Immature natural killer cell (primary cell): ENCODE results near the gene PIP4K2A. TPM values are rescaled to one million over a fixed set of nuclear protein-coding genes. Genes with fewer than 3 reads are reported as not detected.
"Not testable (repeated sequence)": the region's sequence is repeated elsewhere in the genome, so short reads cannot be mapped to it uniquely, and the experiment has no call there.

Experiments used
- DNase-seq, 3 donors: peaks; one replicate each; pipeline ENCODE4 v3.0.0; 2022; ENCODE audit warnings: mixed read lengths in 1 of 3
- H3K27ac Mint-ChIP-seq, 6 donors: one replicate each; pipeline ENCODE4 v1.8.0; 2020; ENCODE audit warnings: mixed read lengths in 6 of 6, mild to moderate bottlenecking in 5 of 6, inconsistent platforms in 4 of 6, moderate library complexity in 3 of 6
- H3K27me3 Mint-ChIP-seq, 3 donors: one replicate each; pipeline ENCODE4 v1.8.0; 2020 to 2021; ENCODE audit warnings: low read depth in 3 of 3, mild to moderate bottlenecking in 3 of 3, mixed read lengths in 3 of 3, moderate library complexity in 3 of 3, inconsistent platforms in 1 of 3
- H3K36me3 Mint-ChIP-seq, 3 donors: one replicate each; pipeline ENCODE4 v1.8.0; 2020; ENCODE audit warnings: mixed read lengths in 3 of 3, inconsistent platforms in 2 of 3, mild to moderate bottlenecking in 2 of 3
- H3K4me1 Mint-ChIP-seq, 2 donors: one replicate each; pipeline ENCODE4 v1.8.0; 2020; ENCODE audit warnings: inconsistent platforms in 2 of 2, mild to moderate bottlenecking in 2 of 2, mixed read lengths in 2 of 2, moderate library complexity in 1 of 2
- H3K4me3 Mint-ChIP-seq, 5 donors: one replicate each; pipeline ENCODE4 v1.8.0; 2020; ENCODE audit warnings: mild to moderate bottlenecking in 5 of 5, mixed read lengths in 5 of 5, inconsistent platforms in 3 of 5, moderate library complexity in 3 of 5
- H3K9me3 Mint-ChIP-seq, 6 donors: one replicate each; pipeline ENCODE4 v1.8.0; 2020; ENCODE audit warnings: mild to moderate bottlenecking in 6 of 6, mixed read lengths in 6 of 6, inconsistent platforms in 4 of 6, moderate library complexity in 3 of 6
- polyA plus RNA-seq, 3 donors: library from polyadenylated mRNA; unstranded; fragments of 300-500 nt; fragmentation: Illumina TruSeq; gene quantifications; one replicate each; pipeline ENCODE4 v1.2.3, GENCODE V29; 2021

Gene PIP4K2A
- polyA plus RNA-seq, 3 donors from 2014 or later: 62.9 to 138 (median 80.3) TPM

GRCh38 chr10:22531008-22531407, 183.4 kb downstream of the PIP4K2A start:
- H3K36me3 Mint-ChIP-seq: peaks cover 16 to 23% (median 23%) of the 10 kb centered on the region in 3 donors
- no peak overlapping the region for H3K4me3 Mint-ChIP-seq
- peak overlapping the region in 3 of 6 donors; percentile 39 to 50 (median 50) for H3K27ac Mint-ChIP-seq
- H3K9me3 Mint-ChIP-seq: peaks cover 9 to 24% (median 14%) of the 10 kb centered on the region in 6 donors
- DNase-seq: no peak
- H3K27me3 Mint-ChIP-seq: peaks cover 6 to 32% (median 8%) of the 10 kb centered on the region in 3 donors
- peaks cover 0 to 40% of the 10 kb centered on the region in 2 donors for H3K4me1 Mint-ChIP-seq

DNA sequence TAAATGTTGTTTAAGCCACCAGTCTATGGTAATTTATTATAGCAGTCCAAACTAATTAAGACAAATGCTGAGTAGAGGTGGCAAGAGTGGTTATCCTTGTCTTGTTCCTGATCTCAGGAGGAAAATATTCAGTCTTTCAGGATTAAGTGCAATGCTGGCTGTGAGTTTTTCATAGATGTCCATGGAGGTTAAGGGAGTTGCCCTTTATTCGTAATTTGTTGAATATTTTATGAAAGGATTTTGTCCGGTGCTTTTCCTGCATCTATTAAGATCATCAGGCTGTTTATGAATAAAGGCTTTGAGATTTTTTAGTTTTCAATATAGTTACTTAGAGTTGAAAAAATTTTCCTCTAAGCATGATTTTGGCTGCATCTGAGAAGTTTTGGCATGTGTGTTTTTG, 186.9 kb downstream of the PIP4K2A start:
- DNase-seq: no peak
- Mint-ChIP-seq H3K9me3 (peaks cover 35 to 58% (median 40%) of the 10 kb centered on the region in 6 donors), H3K36me3 (peaks cover 9 to 24% (median 20%) of the 10 kb centered on the region in 3 donors), H3K27ac (no peak overlapping the region), H3K27me3 (peaks cover 4 to 31% (median 9%) of the 10 kb centered on the region in 3 donors), H3K4me1 (peaks cover 0 to 14% of the 10 kb centered on the region in 2 donors), H3K4me3 (no peak overlapping the region)

DNA sequence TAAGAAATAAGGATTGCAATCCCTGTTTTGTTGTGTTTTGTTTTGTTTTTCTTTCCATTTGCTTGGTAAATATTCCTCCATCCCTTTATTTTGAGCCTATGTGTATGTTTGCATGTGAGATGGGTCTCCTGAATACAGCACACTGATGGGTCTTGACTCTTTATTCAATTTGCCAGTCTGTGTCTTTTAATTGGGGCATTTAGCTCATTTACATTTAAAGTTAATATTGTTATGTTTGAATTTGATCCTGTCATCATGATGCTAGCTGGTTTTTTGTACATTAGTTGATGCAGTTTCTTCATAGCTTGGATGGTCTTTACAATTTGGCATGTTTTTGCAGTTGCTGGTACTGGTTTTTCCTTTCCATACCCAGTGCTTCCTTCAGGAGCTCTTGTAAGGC, 190.0 kb downstream of the PIP4K2A start:
- Mint-ChIP-seq H3K27me3 (peaks cover 1 to 25% (median 10%) of the 10 kb centered on the region in 3 donors), H3K9me3 (peaks cover 45 to 73% (median 56%) of the 10 kb centered on the region in 6 donors), H3K36me3 (peaks cover 14 to 27% (median 15%) of the 10 kb centered on the region in 3 donors)
- H3K27ac Mint-ChIP-seq, H3K4me1 Mint-ChIP-seq, H3K4me3 Mint-ChIP-seq, DNase-seq: not testable (repeated sequence)

DNA sequence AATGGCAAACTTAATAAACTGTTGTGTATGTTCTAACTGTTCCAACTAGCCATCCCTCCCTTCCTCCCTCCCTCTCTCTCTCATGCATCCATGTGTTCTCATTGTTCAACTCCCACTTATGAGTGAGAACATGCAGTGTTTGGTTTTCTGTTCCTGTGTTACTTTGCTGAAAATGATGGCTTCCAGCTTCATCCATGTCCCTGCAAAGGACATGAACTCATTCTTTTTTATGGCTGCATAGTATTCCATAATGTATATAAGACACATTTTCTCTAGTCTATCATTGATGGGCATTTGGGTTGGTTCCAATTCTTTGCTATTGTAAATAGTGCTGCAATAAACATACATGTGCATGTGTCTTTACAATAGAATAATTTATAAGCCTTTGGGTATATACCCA, 193.7 kb downstream of the PIP4K2A start:
- not testable (repeated sequence) for H3K27ac Mint-ChIP-seq, DNase-seq, H3K4me3 Mint-ChIP-seq, H3K4me1 Mint-ChIP-seq
- H3K27me3 Mint-ChIP-seq: peaks cover 6 to 21% (median 8%) of the 10 kb centered on the region in 3 donors
- peaks cover 36 to 51% (median 43%) of the 10 kb centered on the region in 6 donors for H3K9me3 Mint-ChIP-seq
- H3K36me3 Mint-ChIP-seq: peaks cover 15 to 24% (median 16%) of the 10 kb centered on the region in 3 donors

GRCh38 chr10:22518167-22518724, 196.1 kb downstream of the PIP4K2A start:
- H3K4me1 Mint-ChIP-seq: peaks cover 0 to 4% of the 10 kb centered on the region in 2 donors
- no peak overlapping the region for H3K4me3 Mint-ChIP-seq
- H3K27me3 Mint-ChIP-seq: peaks cover 6 to 19% (median 6%) of the 10 kb centered on the region in 3 donors
- H3K36me3 Mint-ChIP-seq: peaks cover 10 to 18% (median 14%) of the 10 kb centered on the region in 3 donors
- H3K27ac Mint-ChIP-seq: no peak overlapping the region
- peaks cover 16 to 27% (median 23%) of the 10 kb centered on the region in 6 donors for H3K9me3 Mint-ChIP-seq
- DNase-seq: no peak

DNA sequence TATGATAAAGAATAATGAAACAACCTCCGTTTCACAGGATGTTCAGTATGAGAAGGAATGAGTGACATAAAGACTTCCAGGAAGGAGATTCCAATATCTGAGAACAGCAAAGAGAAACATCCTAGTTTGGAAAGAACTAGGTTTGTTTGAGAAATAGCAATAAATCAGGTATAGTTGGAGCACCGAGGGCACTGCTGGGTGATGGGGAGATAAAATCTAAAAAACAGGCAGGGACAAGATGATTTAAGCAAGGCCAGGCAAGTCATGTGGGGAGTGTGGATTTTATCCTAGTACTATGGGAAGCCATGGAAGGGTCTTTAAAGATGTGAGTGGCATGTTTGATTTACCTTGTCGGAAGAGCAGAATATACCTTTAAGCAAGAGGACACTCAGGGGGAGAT, 199.4 kb downstream of the PIP4K2A start:
- H3K36me3 Mint-ChIP-seq: peaks cover 8 to 25% (median 10%) of the 10 kb centered on the region in 3 donors
- H3K4me1 Mint-ChIP-seq: peaks cover 0 to 4% of the 10 kb centered on the region in 2 donors
- H3K27me3 Mint-ChIP-seq: peaks cover 6 to 12% (median 6%) of the 10 kb centered on the region in 3 donors
- DNase-seq: no peak
- H3K4me3 Mint-ChIP-seq: no peak overlapping the region
- peaks cover 0 to 8% (median under 1%) of the 10 kb centered on the region in 6 donors for H3K9me3 Mint-ChIP-seq
- peak overlapping the region in 1 of 6 donors; percentile 14 for H3K27ac Mint-ChIP-seq

GRCh38 chr10:22514414-22514758, 200.0 kb downstream of the PIP4K2A start:
- H3K36me3 Mint-ChIP-seq: peaks cover 8 to 25% (median 10%) of the 10 kb centered on the region in 3 donors

GRCh38 chr10:22513483-22514413, 200.6 kb downstream of the PIP4K2A start:
- H3K4me1 Mint-ChIP-seq, H3K27ac Mint-ChIP-seq, DNase-seq, H3K9me3 Mint-ChIP-seq, H3K4me3 Mint-ChIP-seq: not testable (repeated sequence)
- H3K27me3 Mint-ChIP-seq: peaks cover 6 to 12% (median 8%) of the 10 kb centered on the region in 3 donors
- peaks cover 8 to 27% (median 10%) of the 10 kb centered on the region in 3 donors for H3K36me3 Mint-ChIP-seq

More at GRCh38 chr10:22514414-22514758, 200.0 kb downstream of the PIP4K2A start:
- H3K4me1 Mint-ChIP-seq, H3K4me3 Mint-ChIP-seq, DNase-seq, H3K9me3 Mint-ChIP-seq: not testable (repeated sequence)
- peak overlapping the region in 1 of 6 donors; percentile 14 for H3K27ac Mint-ChIP-seq
- H3K27me3 Mint-ChIP-seq: peaks cover 6 to 12% (median 8%) of the 10 kb centered on the region in 3 donors

DNA sequence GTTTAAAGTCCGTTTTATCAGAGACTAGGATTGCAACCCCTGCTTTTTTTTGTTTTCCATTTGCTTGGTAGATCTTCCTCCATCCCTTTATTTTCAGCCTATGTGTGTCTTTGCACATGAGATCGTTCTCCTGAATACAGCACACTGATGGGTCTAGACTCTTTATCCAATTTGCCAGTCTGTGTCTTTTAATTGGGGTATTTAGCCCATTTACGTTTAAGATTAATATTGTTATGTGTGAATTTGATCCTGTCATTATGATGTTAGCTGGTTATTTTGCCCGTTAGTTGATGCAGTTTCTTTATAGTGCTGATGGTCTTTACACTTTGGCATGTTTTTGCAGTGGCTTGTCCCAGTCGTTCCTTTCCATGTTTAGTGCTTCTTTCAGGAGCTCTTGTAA, 202.4 kb downstream of the PIP4K2A start:
- peaks cover 17 to 20% of the 10 kb centered on the region in 2 donors for H3K4me1 Mint-ChIP-seq
- H3K36me3 Mint-ChIP-seq: peaks cover 8 to 29% (median 10%) of the 10 kb centered on the region in 3 donors
- H3K27ac Mint-ChIP-seq, H3K9me3 Mint-ChIP-seq, DNase-seq, H3K4me3 Mint-ChIP-seq: not testable (repeated sequence)
- peaks cover 6 to 13% (median 8%) of the 10 kb centered on the region in 3 donors for H3K27me3 Mint-ChIP-seq

GRCh38 chr10:22508214-22508613, 206.2 kb downstream of the PIP4K2A start:
- H3K9me3 Mint-ChIP-seq, DNase-seq, H3K4me3 Mint-ChIP-seq: not testable (repeated sequence)
- Mint-ChIP-seq H3K27me3 (peaks cover 5 to 16% (median 7%) of the 10 kb centered on the region in 3 donors), H3K27ac (peak overlapping the region in 2 of 6 donors; percentile 21 to 35), H3K36me3 (peaks cover 5 to 17% (median 5%) of the 10 kb centered on the region in 3 donors), H3K4me1 (peaks cover 52 to 55% of the 10 kb centered on the region in 2 donors)

GRCh38 chr10:22505911-22506685, 208.3 kb downstream of the PIP4K2A start:
- Mint-ChIP-seq H3K9me3 (peaks cover 0 to 7% (median under 1%) of the 10 kb centered on the region in 6 donors), H3K36me3 (peaks cover 0 to 4% (median 0%) of the 10 kb centered on the region in 3 donors), H3K4me1 (peaks cover 66 to 73% of the 10 kb centered on the region in 2 donors), H3K4me3 (peak overlapping the region; percentile 65 to 81 (median 73)), H3K27me3 (peaks cover 2 to 13% (median 7%) of the 10 kb centered on the region in 3 donors), H3K27ac (peak overlapping the region; percentile 73 to 94 (median 84))
- peak; percentile 86 to 89 (median 88) for DNase-seq

GRCh38 chr10:22504766-22505165, 209.6 kb downstream of the PIP4K2A start:
- H3K4me3 Mint-ChIP-seq: peak overlapping the region in 4 of 5 donors; percentile 49 to 73 (median 69)
- peaks cover 74 to 81% of the 10 kb centered on the region in 2 donors for H3K4me1 Mint-ChIP-seq
- H3K27me3 Mint-ChIP-seq: peaks cover 2 to 11% (median 7%) of the 10 kb centered on the region in 3 donors
- DNase-seq: no peak
- peaks cover 0 to 4% (median 0%) of the 10 kb centered on the region in 3 donors for H3K36me3 Mint-ChIP-seq
- H3K27ac Mint-ChIP-seq: peak overlapping the region in 5 of 6 donors; percentile 34 to 84 (median 74)
- H3K9me3 Mint-ChIP-seq: peaks cover 0 to 7% (median 0%) of the 10 kb centered on the region in 6 donors
